Transverse colon (tissue), 4 donors: Measurements from ENCODE around the gene TRAPPC3L. TPM values are rescaled to one million over a fixed set of nuclear protein-coding genes. Genes with fewer than 3 reads are reported as not detected.
A peak's percentile ranks its signal among the peaks of the same experiment; 100 is the strongest.

Experiments
- DNase-seq: peaks from one replicate; pipeline ENCODE4 v3.0.0-alpha.2; 2019
- H3K27ac ChIP-seq, 4 donors: fragments of 200-600 bp; sonication (generic); 2 replicates each; pipeline ENCODE4 v1.5.1; 2016 to 2018; ENCODE audit warnings: inconsistent platforms in 4 of 4
- H3K27me3 ChIP-seq: fragments of 200-600 bp; sonication (generic); 2 replicates; pipeline ENCODE4 v1.5.1; 2017; ENCODE audit warnings: inconsistent platforms
- H3K36me3 ChIP-seq, 4 donors: fragments of 200-600 bp; sonication (generic); 2 replicates each; pipeline ENCODE4 v1.5.1; 2017 to 2019; ENCODE audit warnings: inconsistent platforms in 4 of 4
- H3K4me1 ChIP-seq, 4 donors: fragments of 200-600 bp; sonication (generic); 2 replicates each; pipeline ENCODE4 v1.5.1; 2017 to 2020; ENCODE audit warnings: inconsistent platforms in 4 of 4
- H3K4me3 ChIP-seq, 4 donors: fragments of 200-600 bp; sonication (generic); 1 replicate in 1 of 4; 2 replicates in 3 of 4; pipeline versions ENCODE4 v1.5.1 to v1.6.1; 2017 to 2019; ENCODE audit warnings: inconsistent platforms in 4 of 4
- H3K9me3 ChIP-seq, 2 donors: fragments of 200-600 bp; sonication (generic); 2 replicates each; pipeline ENCODE4 v1.5.1; 2017 to 2019; ENCODE audit warnings: inconsistent platforms in 2 of 2
- CTCF ChIP-seq, 5 experiments: fragments of 200-600 bp in 3 of 5; fragments of 450-650 bp in 2 of 5; sonication (generic) in 3 of 5; IDR thresholded peaks; 1 replicate in 2 of 5; 2 replicates in 3 of 5; pipeline ENCODE4 v1.5.1; 2016 to 2017; ENCODE audit warnings: antibody characterized with exemption in 5 of 5, inconsistent platforms in 3 of 5, mild to moderate bottlenecking in 2 of 5, moderate library complexity in 1 of 5
- EP300 ChIP-seq: sonication (generic); formaldehyde crosslinking; IDR thresholded peaks from one replicate; pipeline ENCODE4 v1.6.1; 2017; ENCODE audit warnings: antibody characterized with exemption, low read depth
- POLR2A ChIP-seq: fragments of 450-650 bp; IDR thresholded peaks from one replicate; pipeline ENCODE4 v1.6.1; 2016; ENCODE audit warnings: antibody characterized with exemption, mild to moderate bottlenecking, moderate library complexity
- POLR2AphosphoS5 ChIP-seq, 3 donors: sonication (generic); formaldehyde crosslinking; IDR thresholded peaks; one replicate each; pipeline ENCODE4 v1.6.1; 2016; ENCODE audit warnings: antibody characterized with exemption in 3 of 3
- WGBS, 2 donors: methylation state at CpG; one replicate each; pipeline ENCODE4 v1.1.5; 2018; ENCODE audit warnings: low coverage in 1 of 2; 5-methylcytosine and 5-hydroxymethylcytosine counted together
- in situ Hi-C, 4 donors: fragments of 200-750 bp; cut with MboI; loops; one replicate each; pipeline versions ENCODE4 v1.15.0 to v1.15.1; 2017; ENCODE audit warnings: low sequenced_read_pairs in 3 of 4, low pct_ligation_motif_present in 1 of 4, low pct_unique_long_range_greater_than_20kb in 1 of 4
- intact Hi-C: fragments of 100-400 bp; cut with DNase I; formaldehyde crosslinking; loops from one replicate; pipeline ENCODE4 v1.15.1; 2023; ENCODE audit warnings: low total_unique reads
- total RNA-seq, 4 donors: library from RNA; depleted of rRNA; stranded (reverse); fragments of >200 nt; gene quantifications; one replicate each; pipeline ENCODE4 v1.1.0, GENCODE V29; 2016

The TRAPPC3L gene
- total RNA-seq, 4 donors from 2014 or later = not detected

GRCh38 chr6:116485559-116486184 lies 59.8 kb downstream of the TRAPPC3L start:
- WGBS, 2 donors = 77% methylated on average over 5 of the region's 5 CpGs
- H3K4me1 ChIP-seq = no peaks in the 10 kb centered on the region
- H3K4me3 ChIP-seq = no peak overlapping the region
- H3K9me3 ChIP-seq = no peaks in the 10 kb centered on the region
- H3K27ac ChIP-seq = no peak overlapping the region
- intact Hi-C loops (no loop called here), in situ Hi-C loops (no loop called here)
- no peaks in the 10 kb centered on the region for H3K36me3 ChIP-seq
- TF ChIP-seq POLR2A = no peak
- no peak for TF ChIP-seq EP300
- TF ChIP-seq POLR2AphosphoS5 (IDR thresholded peaks at IDR 0.05) = no peak
- TF ChIP-seq CTCF (IDR thresholded peaks at IDR 0.05) = no peak
- DNase-seq = no peak
- no peaks in the 10 kb centered on the region for H3K27me3 ChIP-seq

GRCh38 chr6:116483616-116484015 lies 61.9 kb downstream of the TRAPPC3L start:
- intact Hi-C loops = no loop called here
- WGBS, 2 donors = 49 to 83% methylated on average over 1 to 2 of the region's 2 CpGs
- TF ChIP-seq POLR2A (no peak), CTCF (IDR thresholded peaks at IDR 0.05) (no peak), EP300 (no peak), POLR2AphosphoS5 (IDR thresholded peaks at IDR 0.05) (no peak)

GRCh38 chr6:116482780-116483179 lies 62.7 kb downstream of the TRAPPC3L start:
- in situ Hi-C loops = no loop called here
- no peaks in the 10 kb centered on the region for H3K4me1 ChIP-seq
- TF ChIP-seq POLR2AphosphoS5 (IDR thresholded peaks at IDR 0.05) (no peak), POLR2A (no peak), CTCF (IDR thresholded peaks at IDR 0.05) (no peak), EP300 (no peak)
- no peak overlapping the region for H3K4me3 ChIP-seq
- DNase-seq = no peak
- H3K27ac ChIP-seq = no peak overlapping the region
- H3K27me3 ChIP-seq = no peaks in the 10 kb centered on the region
- intact Hi-C loops = no loop called here
- no peaks in the 10 kb centered on the region for H3K36me3 ChIP-seq
- WGBS, 2 donors = 67 to 79% methylated on average over 1 of the region's 1 CpG
- H3K9me3 ChIP-seq = no peaks in the 10 kb centered on the region

More at GRCh38 chr6:116483616-116484015, 61.9 kb downstream of the TRAPPC3L start:
- no peak overlapping the region for H3K27ac ChIP-seq
- no peaks in the 10 kb centered on the region for H3K9me3 ChIP-seq
- H3K4me1 ChIP-seq = no peaks in the 10 kb centered on the region
- DNase-seq = no peak
- in situ Hi-C loops = no loop called here
- no peaks in the 10 kb centered on the region for H3K36me3 ChIP-seq
- no peaks in the 10 kb centered on the region for H3K27me3 ChIP-seq
- H3K4me3 ChIP-seq = no peak overlapping the region

GRCh38 chr6:116476002-116476678 lies 69.3 kb downstream of the TRAPPC3L start:
- peak; percentile 20 for DNase-seq

More at GRCh38 chr6:116476002-116476678, 69.3 kb downstream of the TRAPPC3L start:
- Histone ChIP-seq H3K36me3 (no peaks in the 10 kb centered on the region), H3K4me1 (peaks cover 0 to 6% (median 0%) of the 10 kb centered on the region in 4 donors), H3K27me3 (no peaks in the 10 kb centered on the region), H3K9me3 (no peaks in the 10 kb centered on the region), H3K27ac (peak overlapping the region in 1 of 4 donors; percentile 2), H3K4me3 (no peak overlapping the region)
- in situ Hi-C loops (no loop called here), intact Hi-C loops (no loop called here)
- no peak for TF ChIP-seq EP300
- no peak for TF ChIP-seq POLR2AphosphoS5 (IDR thresholded peaks at IDR 0.05)
- TF ChIP-seq CTCF (IDR thresholded peaks at IDR 0.05) = no peak
- no peak for TF ChIP-seq POLR2A
- 56 to 64% methylated on average over 5 of the region's 5 CpGs for WGBS, 2 donors
